ENCODE data around the gene RXRB. TPM values are rescaled to one million over a fixed set of nuclear protein-coding genes. Genes with fewer than 3 reads are reported as not detected.
A peak's percentile ranks its signal among the peaks of the same experiment; 100 is the strongest.

The RXRB gene
- total RNA-seq, 1 experiment from 2014 or later, result 17.0 TPM

- in situ Hi-C loops (cut with HindIII; ENCODE audit: low pct_unique_long_range_greater_than_20kb, low sequenced_read_pairs), result no loop called here
- no peak for DNase-seq (ENCODE audit: low read depth, low spot score)
Measured at GRCh38 chr6:33203443-33204164, 3.1 kb upstream of the RXRB start.

- no peak for DNase-seq (ENCODE audit: low read depth, low spot score)
- in situ Hi-C loops (cut with HindIII; ENCODE audit: low pct_unique_long_range_greater_than_20kb, low sequenced_read_pairs), result no loop called here
Measured at GRCh38 chr6:33202799-33203198, 2.3 kb upstream of the RXRB start.

- no peak for DNase-seq (ENCODE audit: low read depth, low spot score)
- in situ Hi-C loops (cut with HindIII; ENCODE audit: low pct_unique_long_range_greater_than_20kb, low sequenced_read_pairs), result no loop called here
Measured at GRCh38 chr6:33201935-33202334, 1.5 kb upstream of the RXRB start.

- in situ Hi-C loops (cut with HindIII; ENCODE audit: low pct_unique_long_range_greater_than_20kb, low sequenced_read_pairs), result no loop called here
- DNase-seq (ENCODE audit: low read depth, low spot score), result no peak
Measured at GRCh38 chr6:33201147-33201545, 681 bp upstream of the RXRB start.

- peak; percentile 87 for DNase-seq (ENCODE audit: low read depth, low spot score)
Measured at GRCh38 chr6:33199687-33200218, 712 bp downstream of the RXRB start.

GRCh38 chr6:33198853-33199436 lies 1.5 kb downstream of the RXRB start:
- in situ Hi-C loops (cut with HindIII; ENCODE audit: low pct_unique_long_range_greater_than_20kb, low sequenced_read_pairs), result no loop called here
- no peak for DNase-seq (ENCODE audit: low read depth, low spot score)

More at GRCh38 chr6:33199687-33200218, 712 bp downstream of the RXRB start:
- in situ Hi-C loops (cut with HindIII; ENCODE audit: low pct_unique_long_range_greater_than_20kb, low sequenced_read_pairs), result no loop called here

GRCh38 chr6:33198159-33198852 lies 2.2 kb downstream of the RXRB start:
- in situ Hi-C loops (cut with HindIII; ENCODE audit: low pct_unique_long_range_greater_than_20kb, low sequenced_read_pairs), result no loop called here
- DNase-seq (ENCODE audit: low read depth, low spot score), result no peak

GRCh38 chr6:33197431-33198048 lies 2.9 kb downstream of the RXRB start:
- in situ Hi-C loops (cut with HindIII; ENCODE audit: low pct_unique_long_range_greater_than_20kb, low sequenced_read_pairs), result no loop called here
- DNase-seq (ENCODE audit: low read depth, low spot score), result peak; percentile 93

- no peak for DNase-seq (ENCODE audit: low read depth, low spot score)
- in situ Hi-C loops (cut with HindIII; ENCODE audit: low pct_unique_long_range_greater_than_20kb, low sequenced_read_pairs), result no loop called here
Measured at GRCh38 chr6:33195304-33196165, 4.9 kb downstream of the RXRB start.

- DNase-seq (ENCODE audit: low read depth, low spot score), result no peak
- in situ Hi-C loops (cut with HindIII; ENCODE audit: low pct_unique_long_range_greater_than_20kb, low sequenced_read_pairs), result no loop called here
Measured at GRCh38 chr6:33194431-33194979, 6.0 kb downstream of the RXRB start.

- in situ Hi-C loops (cut with HindIII; ENCODE audit: low pct_unique_long_range_greater_than_20kb, low sequenced_read_pairs), result no loop called here
- no peak for DNase-seq (ENCODE audit: low read depth, low spot score)
Measured at GRCh38 chr6:33193619-33194018, 6.8 kb downstream of the RXRB start.

- in situ Hi-C loops (cut with HindIII; ENCODE audit: low pct_unique_long_range_greater_than_20kb, low sequenced_read_pairs), result no loop called here
- peak; percentile 64 for DNase-seq (ENCODE audit: low read depth, low spot score)
Measured at GRCh38 chr6:33192671-33193602, 7.5 kb downstream of the RXRB start.

GRCh38 chr6:33192105-33192646 lies 8.3 kb downstream of the RXRB start, which contains the start of gene COL11A2:
TSS of gene COL11A2 (minus strand) at chr6:33192467. CDS start at chr6:33192240, 227 bp downstream.
- no peak for DNase-seq (ENCODE audit: low read depth, low spot score)
- in situ Hi-C loops (cut with HindIII; ENCODE audit: low pct_unique_long_range_greater_than_20kb, low sequenced_read_pairs), result no loop called here

- no peak for DNase-seq (ENCODE audit: low read depth, low spot score)
- in situ Hi-C loops (cut with HindIII; ENCODE audit: low pct_unique_long_range_greater_than_20kb, low sequenced_read_pairs), result no loop called here
Measured at GRCh38 chr6:33191383-33192104, 8.9 kb downstream of the RXRB start.

- in situ Hi-C loops (cut with HindIII; ENCODE audit: low pct_unique_long_range_greater_than_20kb, low sequenced_read_pairs), result no loop called here
Measured at GRCh38 chr6:33190504-33191107, 9.9 kb downstream of the RXRB start.

More at GRCh38 chr6:33190504-33191107, 9.9 kb downstream of the RXRB start:
- peak; percentile 65 for DNase-seq (ENCODE audit: low read depth, low spot score)
